ENCODE measurements around the gene CYP26B1. TPM values are rescaled to one million over a fixed set of nuclear protein-coding genes. Genes with fewer than 3 reads are reported as not detected.

CYP26B1 gene
- total RNA-seq, result 1.9 TPM

GRCh38 chr2:72147303-72147971 lies at the start of gene CYP26B1:
Gene CYP26B1 (minus strand): TSS chr2:72147862. CDS start chr2:72147834, 28 bp downstream.
- ATAC-seq, result no peak

DNA sequence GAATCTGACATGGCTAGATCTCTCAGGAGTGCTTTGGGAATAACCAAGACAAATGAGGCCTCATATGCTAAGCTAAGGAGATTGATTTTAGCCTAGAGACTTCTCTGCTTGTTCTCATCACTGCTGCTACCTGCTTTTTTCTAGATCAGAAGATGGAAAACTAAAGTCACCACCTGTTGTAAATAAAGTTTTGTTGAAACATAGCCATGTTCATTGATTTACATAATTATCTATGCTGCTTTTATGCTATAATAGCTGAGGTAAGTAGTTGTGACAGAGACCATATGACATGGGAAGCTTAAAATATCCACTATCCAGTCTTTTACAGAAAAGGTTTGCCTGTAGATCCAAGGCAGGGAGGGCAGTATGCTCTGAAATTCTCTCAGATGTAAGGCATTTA lies 46.1 kb upstream of the CYP26B1 start:
- ATAC-seq, result no peak

DNA sequence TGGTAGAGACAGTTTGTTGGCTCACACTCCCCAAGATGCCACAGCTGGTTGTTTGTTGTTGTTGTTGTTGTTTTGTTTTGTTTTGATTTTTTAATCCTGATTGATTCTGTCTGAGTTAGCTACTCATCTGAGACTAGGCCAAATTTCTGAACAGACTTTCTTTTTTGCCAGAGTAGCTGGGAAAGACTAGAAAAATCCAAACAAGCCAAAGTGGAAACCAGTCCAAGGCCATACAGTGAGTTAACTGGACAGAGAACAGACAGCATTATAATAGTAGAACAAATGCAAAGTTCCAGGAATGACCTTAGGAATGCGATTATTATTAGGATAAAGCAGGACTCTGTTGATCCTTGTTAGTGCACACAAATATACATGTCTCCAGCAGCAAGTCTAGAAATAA lies 43.8 kb upstream of the CYP26B1 start:
- no peak for ATAC-seq

- ATAC-seq, result peak; percentile 40
These were observed 37.5 kb upstream of the CYP26B1 start for GRCh38 chr2:72185206-72185605.

DNA sequence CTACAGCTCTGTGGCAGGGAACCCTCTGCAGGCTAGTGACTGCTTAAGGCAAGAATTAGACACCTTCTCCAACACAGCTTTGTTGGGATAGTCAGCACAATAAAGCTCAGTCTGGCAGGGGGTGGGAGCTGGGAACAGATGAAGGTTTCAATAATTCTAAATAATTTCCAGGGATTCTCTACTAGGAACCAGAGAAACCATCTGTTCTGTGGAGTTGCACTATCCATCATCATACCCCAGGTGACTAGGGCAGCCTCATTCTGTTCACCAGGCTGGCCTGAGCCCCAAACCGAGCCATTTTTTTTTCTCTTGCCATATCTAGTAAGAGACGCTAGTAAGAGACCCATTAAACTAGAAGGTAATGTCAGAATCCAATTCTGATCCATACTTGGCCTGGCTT lies 35.8 kb upstream of the CYP26B1 start:
- ATAC-seq, result no peak

GRCh38 chr2:72183016-72183415 lies 35.4 kb upstream of the CYP26B1 start:
- no peak for ATAC-seq

DNA sequence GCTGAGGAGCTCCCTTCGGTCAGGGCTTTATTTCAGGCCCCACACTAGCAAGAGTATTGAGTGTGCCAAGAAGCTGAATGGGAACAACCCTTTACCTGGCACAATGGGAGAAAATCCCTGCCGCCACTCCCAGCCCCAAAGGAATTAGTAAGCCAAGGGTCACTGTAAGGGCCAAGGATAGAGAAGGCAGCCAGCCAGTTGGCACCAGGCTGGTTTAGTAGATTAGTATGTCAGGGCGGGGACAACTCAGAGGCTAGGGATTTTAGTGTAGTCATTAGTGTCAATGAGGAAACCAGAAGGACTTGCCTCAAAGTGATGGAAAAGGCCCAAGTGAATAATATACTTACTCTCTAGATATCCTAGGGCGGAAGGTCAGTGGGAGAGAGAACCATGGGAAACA lies 34.9 kb upstream of the CYP26B1 start:
- peak; percentile 94 for ATAC-seq

DNA sequence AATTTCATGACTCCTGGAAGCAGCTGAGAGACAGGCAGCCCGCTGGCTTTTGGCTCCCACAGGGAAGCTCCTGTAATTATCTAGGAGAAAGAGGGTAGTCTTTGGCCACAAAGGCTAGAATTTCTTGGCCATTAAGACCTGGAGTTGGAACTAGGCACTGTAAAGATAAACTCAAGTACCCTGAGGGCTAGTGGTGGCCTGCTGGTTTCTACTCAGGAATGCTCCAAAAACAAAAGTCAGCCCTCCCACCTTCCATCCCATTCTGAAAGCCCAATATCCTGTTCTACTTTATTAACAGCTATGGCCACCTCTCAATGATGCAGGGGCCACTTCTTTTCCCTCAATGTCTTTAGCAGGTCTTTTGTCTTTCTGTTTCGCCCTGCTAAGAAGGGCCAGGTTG lies 34.0 kb upstream of the CYP26B1 start:
- ATAC-seq, result no peak

DNA sequence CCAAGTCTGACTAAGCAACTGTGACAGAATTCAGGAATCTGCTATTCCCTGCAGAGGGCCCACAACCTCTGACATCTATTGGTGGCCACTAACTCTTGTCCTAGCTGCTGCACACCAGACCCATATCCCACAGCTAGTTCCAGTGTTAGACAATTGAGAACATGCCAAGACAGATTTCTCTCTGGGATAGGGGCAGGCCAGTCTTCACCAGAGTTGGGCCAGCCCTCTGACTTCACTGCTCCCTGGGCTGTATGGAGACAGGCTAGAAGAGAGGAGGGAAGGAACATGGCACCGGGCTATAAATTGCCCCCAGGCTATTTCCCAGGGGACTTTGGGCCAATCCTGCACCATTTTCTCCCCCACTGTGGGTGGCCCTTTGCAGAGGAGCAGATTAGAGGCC lies 32.7 kb upstream of the CYP26B1 start:
- ATAC-seq, result no peak

- no peak for ATAC-seq
These were observed 30.9 kb upstream of the CYP26B1 start for GRCh38 chr2:72178551-72178950.

GRCh38 chr2:72176281-72176680 lies 28.6 kb upstream of the CYP26B1 start:
- ATAC-seq, result no peak

- ATAC-seq, result no peak
These were observed 28.0 kb upstream of the CYP26B1 start for GRCh38 chr2:72175636-72176035.

DNA sequence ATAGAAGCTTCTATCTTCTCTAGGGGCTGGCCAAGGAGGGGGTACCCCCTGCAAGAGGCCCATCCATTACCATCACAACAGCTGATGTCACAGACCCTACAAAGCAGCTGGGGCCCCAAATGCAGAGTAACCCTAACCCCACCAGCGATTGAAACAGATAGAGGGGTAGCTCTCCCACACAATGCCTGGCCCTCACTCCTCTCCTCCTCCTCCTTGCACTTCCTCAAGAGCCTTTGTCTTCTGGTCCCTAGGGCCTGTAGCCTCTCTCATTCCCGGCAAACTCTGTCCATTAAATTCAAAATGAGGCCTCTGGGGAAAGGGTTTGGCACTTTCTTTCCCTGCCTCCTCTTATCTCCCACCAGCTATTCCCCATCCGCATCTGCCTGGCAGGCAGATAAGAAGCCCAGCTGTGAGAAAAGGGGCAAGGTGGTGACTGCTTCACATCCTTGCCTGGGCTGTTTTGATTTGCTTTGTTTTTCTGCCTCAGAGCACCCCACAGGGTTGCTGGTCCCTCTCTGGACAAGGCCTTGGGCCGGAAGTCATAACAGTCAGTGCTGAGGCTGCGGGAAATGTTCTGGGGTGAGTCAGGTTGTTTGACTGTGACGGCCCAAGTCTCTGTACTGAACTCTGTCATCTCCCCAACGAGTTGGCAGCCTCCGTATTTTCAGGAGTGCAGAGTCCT lies 26.1 kb upstream of the CYP26B1 start:
- no peak for ATAC-seq

DNA sequence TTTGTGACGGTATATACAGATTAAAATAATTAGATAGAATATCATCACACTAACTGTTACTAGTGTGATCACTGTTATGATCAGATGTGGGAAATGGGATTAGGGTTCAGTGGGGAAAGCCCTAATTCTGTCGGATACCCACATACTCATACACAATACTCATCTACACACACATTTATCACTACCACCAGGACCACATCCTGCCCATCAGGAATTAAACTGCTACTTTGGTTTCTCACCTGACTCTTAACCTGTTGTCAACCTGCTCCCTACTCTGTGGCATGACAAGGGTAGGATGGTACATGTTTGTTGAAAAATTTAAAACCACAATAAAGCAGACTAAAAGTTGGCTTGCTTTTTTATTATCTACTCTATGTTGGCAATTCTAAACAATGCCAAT lies 24.8 kb upstream of the CYP26B1 start:
- no peak for ATAC-seq

- no peak for ATAC-seq
These were observed 18.6 kb upstream of the CYP26B1 start for GRCh38 chr2:72166279-72166678.

- no peak for ATAC-seq
These were observed 18.1 kb upstream of the CYP26B1 start for GRCh38 chr2:72165792-72166191.

GRCh38 chr2:72162574-72162973 lies 14.9 kb upstream of the CYP26B1 start:
- ATAC-seq, result no peak

DNA sequence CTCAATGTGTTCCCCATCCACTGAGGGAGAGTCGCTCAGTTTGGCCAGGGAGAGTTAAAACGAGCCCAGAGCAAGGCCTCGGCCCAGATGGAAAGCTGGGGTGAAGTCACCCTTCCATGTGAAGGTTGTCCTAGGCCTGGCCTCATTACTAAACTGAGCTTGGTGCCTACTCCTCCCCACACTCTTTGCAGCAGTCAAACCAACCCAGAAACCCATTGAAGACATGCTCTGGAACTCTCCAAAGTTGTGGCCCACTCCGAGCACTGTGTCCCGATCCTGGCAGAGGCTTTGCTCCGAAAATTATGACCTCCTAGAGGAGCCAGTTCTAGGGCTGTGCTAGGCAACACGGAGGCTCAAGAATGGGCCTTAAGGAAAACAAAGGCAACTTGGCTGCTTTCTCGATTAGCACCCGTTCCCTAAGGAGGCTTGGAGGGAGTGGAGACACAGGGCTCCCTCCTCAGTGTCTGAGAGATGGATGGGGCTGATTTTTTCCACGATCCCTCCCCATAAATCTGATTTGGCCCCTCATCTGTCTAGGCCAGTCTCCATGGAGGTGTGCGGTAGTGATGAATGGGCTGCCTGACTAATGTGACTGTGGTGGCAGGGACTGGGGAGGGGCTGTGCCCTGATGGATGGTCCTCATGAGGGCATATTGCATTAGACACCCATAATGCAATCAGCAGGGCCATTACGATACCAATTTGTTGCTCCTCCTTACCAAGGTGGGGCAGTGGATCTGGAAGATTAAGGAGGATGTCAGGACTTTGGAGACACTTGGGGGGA lies 11.7 kb upstream of the CYP26B1 start:
- ATAC-seq, result no peak

- no peak for ATAC-seq
These were observed 10.5 kb upstream of the CYP26B1 start for GRCh38 chr2:72157871-72158771.

DNA sequence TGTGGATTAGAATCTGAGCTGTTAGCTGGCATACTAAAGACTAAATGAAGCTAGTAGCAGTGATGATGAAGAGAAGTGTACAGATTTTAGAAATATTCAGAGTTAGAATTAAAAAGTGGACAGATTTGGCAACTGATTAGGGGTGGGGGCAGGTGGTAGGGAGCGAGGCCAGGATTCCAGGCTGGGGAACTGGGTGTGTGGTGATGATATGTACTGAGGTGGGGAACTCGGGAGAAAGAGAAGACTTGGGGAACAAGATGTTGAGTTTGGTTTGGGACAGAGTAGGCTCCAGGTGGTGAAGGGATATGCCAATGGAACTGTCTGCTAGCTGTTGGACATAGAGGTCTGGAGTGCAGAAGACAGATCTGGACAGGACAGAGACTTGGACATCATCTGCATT lies 9.2 kb upstream of the CYP26B1 start:
- ATAC-seq, result no peak

DNA sequence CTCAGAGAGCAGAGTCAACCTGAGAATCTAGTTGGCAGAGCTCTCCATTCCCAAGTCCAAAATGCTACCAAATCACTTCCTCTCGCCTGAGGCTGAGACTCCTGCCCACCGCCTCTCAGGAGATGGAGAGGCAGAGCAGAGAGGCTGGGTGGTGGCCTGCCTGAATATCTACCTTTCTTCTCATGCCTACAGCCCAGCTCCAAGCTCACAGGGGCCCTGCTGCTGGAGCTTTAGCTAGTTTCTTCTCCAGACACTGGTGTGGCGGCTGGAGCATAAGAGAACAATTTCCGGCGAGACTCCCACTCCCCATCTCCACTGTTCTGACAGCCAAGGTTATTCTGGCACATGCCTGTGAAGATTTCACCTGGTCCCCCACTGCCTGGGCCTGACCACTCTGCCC lies 8.1 kb upstream of the CYP26B1 start:
- no peak for ATAC-seq

DNA sequence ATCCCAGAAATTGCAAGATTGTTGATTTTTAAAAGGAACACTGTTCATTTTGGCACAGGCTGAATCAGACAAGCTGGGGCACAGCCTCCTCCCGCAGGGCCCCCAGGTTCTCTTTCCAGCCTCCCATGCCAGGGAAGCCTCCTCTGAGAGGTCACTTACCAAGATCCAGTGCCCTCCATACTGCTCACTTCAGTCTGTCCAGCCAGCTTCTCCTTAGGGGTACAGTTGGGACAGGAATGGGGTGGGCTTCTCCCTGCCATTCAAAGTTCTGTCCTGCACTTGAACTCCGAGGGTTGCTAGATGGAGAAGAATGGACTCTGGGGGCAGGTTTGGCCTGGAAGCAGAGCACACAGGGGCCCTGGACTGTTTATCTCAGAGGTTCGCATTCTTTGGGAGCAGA lies 7.5 kb upstream of the CYP26B1 start:
- no peak for ATAC-seq

Measured in esophagus mucosa (tissue), 1 donor.